Omental fat pad (tissue), 4 donors: ENCODE measurements around the gene PRPF40B. TPM values are rescaled to one million over a fixed set of nuclear protein-coding genes. Genes with fewer than 3 reads are reported as not detected.

Source experiments
- ATAC-seq: fragments of 150-250 bp; one replicate; pipeline ENCODE4 v1.9.1; 2016; ENCODE audit warnings: mild to moderate bottlenecking, moderate library complexity; ENCODE audit not compliant: low FRiP score
- DNase-seq: peaks from one replicate; pipeline ENCODE4 v3.0.0-alpha.2; 2019; ENCODE audit warnings: low spot score
- CTCF ChIP-seq, 3 donors: fragments of 450-650 bp; IDR thresholded peaks; one replicate each; pipeline ENCODE4 v1.5.1; 2016 to 2017; ENCODE audit warnings: antibody characterized with exemption in 3 of 3, mild to moderate bottlenecking in 3 of 3, moderate library complexity in 2 of 3
- total RNA-seq, 4 donors: library from RNA; depleted of rRNA; stranded (reverse); fragments of >200 nt; gene quantifications; one replicate each; pipeline ENCODE4 v1.1.0, GENCODE V29; 2016

The PRPF40B gene
- total RNA-seq, 4 donors from 2014 or later: 7.0 to 19.4 (median 9.4) TPM

GRCh38 chr12:49665384-49665783 lies 42.0 kb downstream of the PRPF40B start:
- DNase-seq (no peak), ATAC-seq (no peak)
- no peak for TF ChIP-seq CTCF (IDR thresholded peaks at IDR 0.05)

- no peak for ATAC-seq
- no peak for TF ChIP-seq CTCF (IDR thresholded peaks at IDR 0.05)
- DNase-seq: no peak
Observed at GRCh38 chr12:49666176-49666575, 42.8 kb downstream of the PRPF40B start.

GRCh38 chr12:49667325-49668090 lies 44.1 kb downstream of the PRPF40B start:
- no peak for TF ChIP-seq CTCF (IDR thresholded peaks at IDR 0.05)
- DNase-seq (no peak), ATAC-seq (no peak)

- no peak for DNase-seq
- no peak for TF ChIP-seq CTCF (IDR thresholded peaks at IDR 0.05)
- no peak for ATAC-seq
Observed at GRCh38 chr12:49669796-49670195, 46.4 kb downstream of the PRPF40B start.

- TF ChIP-seq CTCF (IDR thresholded peaks at IDR 0.05): no peak
- ATAC-seq (no peak), DNase-seq (no peak)
Observed at GRCh38 chr12:49671031-49671765, 47.8 kb downstream of the PRPF40B start.

GRCh38 chr12:49672301-49673217 lies 49.2 kb downstream of the PRPF40B start:
- DNase-seq (no peak), ATAC-seq (no peak)
- TF ChIP-seq CTCF (IDR thresholded peaks at IDR 0.05): no peak
